ENCODE results near the gene RHPN2. TPM values are rescaled to one million over a fixed set of nuclear protein-coding genes. Genes with fewer than 3 reads are reported as not detected.
"Not testable (repeated sequence)": the region's sequence is repeated elsewhere in the genome, so short reads cannot be mapped to it uniquely, and the experiment has no call there.

The RHPN2 gene
- total RNA-seq, 1 donor from 2014 or later, result 10.2 TPM

DNA sequence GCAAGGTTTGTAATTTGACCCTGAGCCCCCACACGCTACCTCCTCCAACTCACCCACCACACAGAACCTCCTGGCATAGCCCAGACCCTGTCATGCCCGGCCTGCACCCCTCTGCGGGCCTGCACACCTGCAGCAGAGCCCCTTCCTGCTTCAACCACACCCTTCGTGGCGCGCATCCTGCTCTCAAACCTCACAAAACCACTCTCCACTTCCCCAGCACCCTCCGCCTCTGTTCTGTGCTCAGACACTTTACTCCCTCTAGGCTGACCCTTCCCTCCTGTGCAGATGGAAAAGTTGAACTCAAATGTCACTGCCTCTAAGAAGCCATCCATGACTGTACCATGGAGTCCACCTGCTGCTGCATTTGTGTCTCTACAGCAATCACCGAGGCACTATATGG lies 64.2 kb downstream of the RHPN2 start:
- H3K4me3 Mint-ChIP-seq, result no peak overlapping the region
- TF ChIP-seq, protein P1, sequence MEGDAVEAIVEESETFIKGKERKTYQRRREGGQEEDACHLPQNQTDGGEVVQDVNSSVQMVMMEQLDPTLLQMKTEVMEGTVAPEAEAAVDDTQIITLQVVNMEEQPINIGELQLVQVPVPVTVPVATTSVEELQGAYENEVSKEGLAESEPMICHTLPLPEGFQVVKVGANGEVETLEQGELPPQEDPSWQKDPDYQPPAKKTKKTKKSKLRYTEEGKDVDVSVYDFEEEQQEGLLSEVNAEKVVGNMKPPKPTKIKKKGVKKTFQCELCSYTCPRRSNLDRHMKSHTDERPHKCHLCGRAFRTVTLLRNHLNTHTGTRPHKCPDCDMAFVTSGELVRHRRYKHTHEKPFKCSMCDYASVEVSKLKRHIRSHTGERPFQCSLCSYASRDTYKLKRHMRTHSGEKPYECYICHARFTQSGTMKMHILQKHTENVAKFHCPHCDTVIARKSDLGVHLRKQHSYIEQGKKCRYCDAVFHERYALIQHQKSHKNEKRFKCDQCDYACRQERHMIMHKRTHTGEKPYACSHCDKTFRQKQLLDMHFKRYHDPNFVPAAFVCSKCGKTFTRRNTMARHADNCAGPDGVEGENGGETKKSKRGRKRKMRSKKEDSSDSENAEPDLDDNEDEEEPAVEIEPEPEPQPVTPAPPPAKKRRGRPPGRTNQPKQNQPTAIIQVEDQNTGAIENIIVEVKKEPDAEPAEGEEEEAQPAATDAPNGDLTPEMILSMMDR (conservative IDR thresholded peaks at IDR 0.05), result no peak

DNA sequence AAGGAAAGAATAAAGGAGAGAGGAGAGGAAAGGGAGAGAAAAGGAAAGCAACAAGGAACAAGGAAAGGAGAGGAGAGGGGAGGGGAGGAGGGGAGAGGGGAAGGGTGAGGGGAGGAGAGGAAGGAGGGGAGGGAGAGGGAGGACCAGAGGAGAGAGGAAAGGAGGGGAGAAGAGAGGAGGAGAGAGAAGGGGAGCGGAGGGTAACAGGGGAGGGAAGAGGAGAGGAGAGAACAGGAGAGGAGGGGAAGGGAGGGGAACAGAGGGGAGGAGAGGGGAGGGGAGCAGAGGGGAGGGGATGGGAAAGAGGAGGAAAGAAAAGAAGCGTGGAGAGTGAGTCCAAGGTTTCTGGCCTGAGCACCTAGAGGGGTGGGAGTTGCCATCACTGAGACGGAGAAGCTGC lies 66.0 kb downstream of the RHPN2 start:
- no peak for DNase-seq (ENCODE audit: low read depth, low spot score)
- no peak overlapping the region for H3K27ac Mint-ChIP-seq (ENCODE audit: unreplicated experiment)
- no peaks in the 10 kb centered on the region for H3K36me3 Mint-ChIP-seq (ENCODE audit: low read depth)

More for the DNA sequence above, 64.2 kb downstream of the RHPN2 start:
- no peaks in the 10 kb centered on the region for H3K27me3 Mint-ChIP-seq (ENCODE audit: low read depth)
- H3K36me3 Mint-ChIP-seq (ENCODE audit: low read depth), result no peaks in the 10 kb centered on the region
- no peak overlapping the region for H3K27ac Mint-ChIP-seq (ENCODE audit: unreplicated experiment)
- no peaks in the 10 kb centered on the region for H3K4me1 Mint-ChIP-seq
- H3K9me3 Mint-ChIP-seq, result no peaks in the 10 kb centered on the region
- no peak for DNase-seq (ENCODE audit: low read depth, low spot score)

DNA sequence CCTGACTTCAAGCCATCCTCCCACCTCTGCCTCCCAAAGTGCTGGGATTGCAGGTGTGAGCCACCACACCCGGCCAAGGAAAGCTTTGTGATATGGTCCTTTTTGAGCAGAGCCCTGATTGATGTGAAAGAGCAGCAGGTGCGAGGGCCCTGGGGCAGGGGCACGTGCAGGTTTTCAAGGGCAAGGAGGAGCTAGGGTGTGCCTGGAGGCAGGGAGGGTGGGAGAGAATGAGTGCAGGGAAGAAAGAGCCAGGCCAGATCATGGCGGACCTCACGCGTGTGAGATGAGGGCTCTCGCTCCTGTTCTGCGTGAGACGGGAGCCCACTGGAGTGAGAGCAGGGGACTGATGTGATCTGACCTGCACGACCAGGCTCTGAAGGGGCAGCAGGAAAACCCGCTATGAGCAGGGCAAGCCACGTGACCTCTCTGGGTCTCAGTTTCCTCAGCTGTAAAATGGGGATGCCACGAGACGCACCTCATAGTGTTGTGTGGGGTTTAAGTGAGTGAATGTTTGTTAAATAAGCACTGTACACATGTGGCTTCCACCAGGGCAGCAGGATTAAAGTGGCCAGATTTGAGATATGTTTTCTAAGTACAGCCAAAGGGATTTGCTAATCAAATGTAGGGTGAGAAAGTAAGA lies 66.9 kb downstream of the RHPN2 start:
- Mint-ChIP-seq H3K36me3 (ENCODE audit: low read depth) (no peaks in the 10 kb centered on the region), H3K4me3 (no peak overlapping the region), H3K27ac (ENCODE audit: unreplicated experiment) (no peak overlapping the region), H3K27me3 (ENCODE audit: low read depth) (no peaks in the 10 kb centered on the region), H3K9me3 (no peaks in the 10 kb centered on the region), H3K4me1 (no peaks in the 10 kb centered on the region)
- TF ChIP-seq, protein P1 (conservative IDR thresholded peaks at IDR 0.05), result no peak
- no peak for DNase-seq (ENCODE audit: low read depth, low spot score)

More for the DNA sequence above, 66.0 kb downstream of the RHPN2 start:
- Mint-ChIP-seq H3K27me3 (ENCODE audit: low read depth) (no peaks in the 10 kb centered on the region), H3K9me3 (no peaks in the 10 kb centered on the region), H3K4me3 (no peak overlapping the region), H3K4me1 (no peaks in the 10 kb centered on the region)
- TF ChIP-seq, protein P1 (conservative IDR thresholded peaks at IDR 0.05), result no peak

DNA sequence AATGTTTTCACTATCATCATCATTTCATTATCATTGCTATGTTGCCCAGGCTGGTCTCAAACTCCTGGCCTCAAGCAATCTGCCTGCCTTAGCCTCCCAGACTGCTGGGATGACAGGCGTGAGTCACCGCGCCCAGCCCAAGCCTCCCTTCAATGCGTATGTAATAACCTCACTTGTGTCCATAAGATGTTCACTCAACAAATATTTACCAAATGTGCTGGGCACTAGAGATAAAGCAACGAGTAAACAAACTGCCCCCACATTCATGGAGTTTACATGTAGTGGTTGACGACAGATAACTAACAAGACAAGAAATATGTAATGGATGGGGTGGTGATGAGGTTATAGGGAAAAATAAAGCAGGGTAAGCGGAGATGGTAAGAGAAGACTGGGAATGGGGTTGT lies 67.6 kb downstream of the RHPN2 start:
- not testable (repeated sequence) for H3K4me3 Mint-ChIP-seq; H3K27me3 Mint-ChIP-seq (ENCODE audit: low read depth); H3K27ac Mint-ChIP-seq (ENCODE audit: unreplicated experiment); H3K36me3 Mint-ChIP-seq (ENCODE audit: low read depth); DNase-seq (ENCODE audit: low read depth, low spot score); H3K9me3 Mint-ChIP-seq; H3K4me1 Mint-ChIP-seq

DNA sequence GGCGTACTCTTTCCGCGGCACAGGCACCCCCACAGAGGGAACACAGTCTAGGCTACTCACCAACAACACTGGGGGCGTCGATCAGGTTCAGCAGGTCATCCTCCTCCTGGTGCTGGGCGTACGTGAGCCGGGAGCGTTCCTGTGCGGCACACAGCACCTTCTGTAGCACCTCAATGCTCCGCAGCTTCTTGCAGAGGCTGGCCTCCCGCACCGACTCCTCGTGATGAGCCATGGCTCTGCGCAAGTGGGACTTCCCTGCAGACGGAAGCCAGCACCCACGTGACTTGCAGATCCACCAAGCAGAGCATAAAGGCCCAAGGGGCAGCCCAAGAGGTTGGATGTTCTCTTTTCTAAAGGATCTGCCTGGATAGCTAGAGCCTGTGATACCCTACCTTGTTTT lies 68.7 kb downstream of the RHPN2 start:
- H3K27me3 Mint-ChIP-seq (ENCODE audit: low read depth); H3K27ac Mint-ChIP-seq (ENCODE audit: unreplicated experiment); H3K36me3 Mint-ChIP-seq (ENCODE audit: low read depth): not testable (repeated sequence)

DNA sequence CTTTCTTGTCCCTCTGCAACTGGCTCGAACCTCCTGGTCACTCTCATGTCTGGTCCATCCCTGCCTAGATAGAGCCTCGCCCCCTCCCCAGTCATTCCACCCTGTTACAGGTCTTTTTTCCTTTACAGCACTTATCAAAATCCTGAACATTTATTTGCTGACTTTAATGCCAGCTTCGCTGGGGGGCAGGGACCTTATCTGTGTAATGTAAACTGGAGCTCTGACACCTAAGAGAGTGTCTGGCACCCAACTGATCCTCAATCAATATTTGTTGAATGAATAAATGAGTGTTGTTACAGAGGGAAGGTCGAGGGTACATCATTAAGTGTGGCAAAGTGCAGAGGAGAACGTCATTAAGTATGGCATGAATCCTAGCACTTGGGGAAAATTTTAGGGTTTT lies 76.0 kb downstream of the RHPN2 start:
- Mint-ChIP-seq H3K4me1 (no peaks in the 10 kb centered on the region), H3K27ac (ENCODE audit: unreplicated experiment) (no peak overlapping the region), H3K9me3 (no peaks in the 10 kb centered on the region), H3K27me3 (ENCODE audit: low read depth) (no peaks in the 10 kb centered on the region), H3K4me3 (no peak overlapping the region), H3K36me3 (ENCODE audit: low read depth) (no peaks in the 10 kb centered on the region)
- TF ChIP-seq, protein P1 (conservative IDR thresholded peaks at IDR 0.05), result no peak
- DNase-seq (ENCODE audit: low read depth, low spot score), result no peak

More for the DNA sequence above, 68.7 kb downstream of the RHPN2 start:
- not testable (repeated sequence) for H3K4me1 Mint-ChIP-seq; H3K9me3 Mint-ChIP-seq; H3K4me3 Mint-ChIP-seq; DNase-seq (ENCODE audit: low read depth, low spot score)

DNA sequence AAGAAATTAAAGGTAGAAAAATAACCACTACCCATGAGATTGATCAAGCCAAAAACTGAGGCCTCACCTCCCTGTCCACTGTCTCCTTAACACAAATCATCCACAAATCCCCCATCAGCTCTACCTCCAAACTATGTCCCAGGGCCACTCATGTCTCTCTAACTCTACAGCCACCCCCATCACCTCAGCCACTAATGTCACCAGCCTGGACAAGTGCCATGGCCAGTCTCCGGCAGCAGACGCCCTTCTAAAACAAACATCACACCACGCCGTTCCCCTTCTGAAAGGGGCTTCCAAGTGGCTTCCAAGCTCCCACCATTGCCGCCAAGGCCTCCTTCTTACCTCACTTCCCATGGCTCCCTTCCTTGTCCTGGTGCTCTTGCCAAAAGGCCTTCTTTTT lies 76.4 kb downstream of the RHPN2 start:
- not testable (repeated sequence) for H3K27me3 Mint-ChIP-seq (ENCODE audit: low read depth)

DNA sequence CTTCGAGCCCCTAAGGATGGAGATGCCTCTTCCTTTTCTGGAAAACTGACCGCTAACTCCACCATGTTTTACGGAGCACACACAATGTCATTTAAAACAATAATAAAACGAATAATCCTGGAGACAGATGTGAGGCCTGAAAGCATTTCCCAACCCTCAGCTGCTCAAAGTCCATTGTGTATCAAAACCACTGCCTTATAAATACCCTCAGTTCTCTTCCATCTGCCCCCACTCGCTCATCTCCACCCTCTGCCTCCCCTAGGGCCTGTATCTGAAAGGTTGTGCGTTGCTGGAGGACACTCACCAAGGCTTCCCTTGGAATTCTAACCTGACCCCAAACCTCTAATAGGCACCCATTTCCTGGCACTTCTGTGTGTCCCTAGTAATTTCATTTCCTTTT lies 82.2 kb downstream of the RHPN2 start:
- H3K27ac Mint-ChIP-seq (ENCODE audit: unreplicated experiment); DNase-seq (ENCODE audit: low read depth, low spot score); H3K27me3 Mint-ChIP-seq (ENCODE audit: low read depth); H3K9me3 Mint-ChIP-seq; H3K4me1 Mint-ChIP-seq; H3K36me3 Mint-ChIP-seq (ENCODE audit: low read depth); H3K4me3 Mint-ChIP-seq: not testable (repeated sequence)

More for the DNA sequence above, 76.4 kb downstream of the RHPN2 start:
- peak overlapping the region; percentile 79 for H3K27ac Mint-ChIP-seq (ENCODE audit: unreplicated experiment)
- H3K36me3 Mint-ChIP-seq (ENCODE audit: low read depth); H3K4me3 Mint-ChIP-seq; DNase-seq (ENCODE audit: low read depth, low spot score); H3K9me3 Mint-ChIP-seq; H3K4me1 Mint-ChIP-seq: not testable (repeated sequence)

DNA sequence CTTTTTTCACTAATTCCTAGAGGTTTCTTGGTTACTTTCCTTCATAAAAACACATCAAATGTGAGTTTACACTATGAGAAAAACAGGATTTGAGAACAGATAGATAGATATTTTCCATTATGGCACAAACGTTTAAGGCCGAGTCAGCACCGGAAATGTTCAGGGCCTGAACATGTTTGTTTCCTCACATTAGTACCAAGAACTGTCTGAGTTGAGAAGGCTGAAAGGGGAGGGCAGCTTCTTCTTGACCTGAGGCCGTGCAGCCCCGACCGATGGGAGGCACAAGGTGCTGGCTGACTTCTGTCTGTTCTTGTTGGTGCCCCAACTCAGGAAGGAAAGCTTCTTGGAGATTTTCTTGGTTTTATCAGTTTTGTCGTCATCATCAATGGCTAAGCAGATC lies 84.9 kb downstream of the RHPN2 start:
- not testable (repeated sequence) for DNase-seq (ENCODE audit: low read depth, low spot score); H3K4me3 Mint-ChIP-seq; H3K4me1 Mint-ChIP-seq; H3K9me3 Mint-ChIP-seq; H3K27me3 Mint-ChIP-seq (ENCODE audit: low read depth); H3K27ac Mint-ChIP-seq (ENCODE audit: unreplicated experiment); H3K36me3 Mint-ChIP-seq (ENCODE audit: low read depth)

DNA sequence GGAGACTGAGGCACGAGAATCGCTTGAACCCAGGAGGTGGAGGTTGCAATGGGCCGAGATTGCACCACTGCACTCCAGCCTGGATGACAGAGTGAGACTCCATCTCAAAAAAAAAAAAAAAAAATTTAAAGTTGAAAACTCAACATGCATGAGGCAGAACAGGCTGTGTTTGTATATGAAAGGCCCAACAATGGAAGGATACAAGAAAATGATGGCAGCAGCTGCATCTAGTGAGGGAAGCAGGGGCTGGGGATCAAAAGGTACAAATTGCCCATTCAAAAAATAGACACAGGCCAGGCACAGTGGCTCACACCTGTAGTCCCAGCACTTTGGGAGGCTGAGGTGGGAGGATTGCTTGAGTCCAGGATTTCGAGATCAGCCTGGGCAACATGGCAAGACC lies 86.9 kb downstream of the RHPN2 start:
- DNase-seq (ENCODE audit: low read depth, low spot score); H3K27ac Mint-ChIP-seq (ENCODE audit: unreplicated experiment); H3K27me3 Mint-ChIP-seq (ENCODE audit: low read depth); H3K36me3 Mint-ChIP-seq (ENCODE audit: low read depth); H3K4me1 Mint-ChIP-seq; H3K9me3 Mint-ChIP-seq; H3K4me3 Mint-ChIP-seq: not testable (repeated sequence)
